Myocyte (in vitro differentiated cells): ENCODE results near the gene ANKHD1. TPM values are rescaled to one million over a fixed set of nuclear protein-coding genes. Genes with fewer than 3 reads are reported as not detected.
"Not testable (repeated sequence)": the region's sequence is repeated elsewhere in the genome, so short reads cannot be mapped to it uniquely, and the experiment has no call there.

ENCODE experiments used
- DNase-seq: peaks from one replicate; pipeline ENCODE4 v3.0.0-alpha.2; 2012; ENCODE audit warnings: low read depth
- total RNA-seq: library from RNA; depleted of rRNA; stranded (reverse); fragments of >200 nt; gene quantifications from 2 replicates; pipeline ENCODE4 v1.2.3, GENCODE V29; 2014

Gene ANKHD1
- total RNA-seq, 1 donor from 2014 or later = 39.7 TPM

DNA sequence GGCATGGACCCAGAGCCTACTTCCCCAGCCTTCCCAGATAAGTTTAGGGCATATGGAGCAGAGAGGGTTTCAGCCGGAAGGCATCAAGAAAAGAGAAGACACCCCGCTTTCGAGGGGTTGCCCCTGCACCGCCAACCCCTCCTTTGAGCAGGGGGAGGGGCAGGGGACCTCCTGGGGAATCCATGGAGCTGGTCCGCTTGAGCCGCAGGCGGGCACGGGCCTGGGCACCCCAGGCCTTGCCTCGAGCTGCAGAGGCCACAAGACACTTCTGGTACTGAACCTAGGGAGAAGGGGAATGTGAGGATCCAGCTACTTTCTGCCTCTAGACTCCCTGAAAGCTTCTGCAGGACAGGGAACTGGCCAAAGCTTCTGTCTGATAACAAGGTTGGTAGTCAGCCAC lies 156.9 kb downstream of the ANKHD1 start:
- no peak for DNase-seq

DNA sequence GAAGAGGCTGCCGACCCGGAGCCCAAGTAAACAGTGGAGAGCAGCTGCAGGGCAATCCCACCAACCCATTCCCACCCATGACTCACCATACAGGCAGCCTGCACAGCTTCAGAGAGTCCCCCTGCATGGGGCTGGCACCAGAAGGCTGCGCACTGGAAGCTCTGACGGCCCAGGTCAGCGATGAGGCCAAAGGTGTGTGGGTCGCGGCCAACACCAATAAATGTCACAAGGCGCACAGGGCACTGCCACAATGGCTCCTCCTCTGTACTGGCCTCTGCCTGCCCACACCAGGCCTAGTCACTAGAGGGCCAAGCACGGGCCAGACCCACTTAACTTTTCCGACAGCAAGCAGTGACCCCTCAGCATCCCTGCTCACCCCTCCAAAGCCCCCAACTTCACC lies 158.6 kb downstream of the ANKHD1 start:
- DNase-seq = no peak

DNA sequence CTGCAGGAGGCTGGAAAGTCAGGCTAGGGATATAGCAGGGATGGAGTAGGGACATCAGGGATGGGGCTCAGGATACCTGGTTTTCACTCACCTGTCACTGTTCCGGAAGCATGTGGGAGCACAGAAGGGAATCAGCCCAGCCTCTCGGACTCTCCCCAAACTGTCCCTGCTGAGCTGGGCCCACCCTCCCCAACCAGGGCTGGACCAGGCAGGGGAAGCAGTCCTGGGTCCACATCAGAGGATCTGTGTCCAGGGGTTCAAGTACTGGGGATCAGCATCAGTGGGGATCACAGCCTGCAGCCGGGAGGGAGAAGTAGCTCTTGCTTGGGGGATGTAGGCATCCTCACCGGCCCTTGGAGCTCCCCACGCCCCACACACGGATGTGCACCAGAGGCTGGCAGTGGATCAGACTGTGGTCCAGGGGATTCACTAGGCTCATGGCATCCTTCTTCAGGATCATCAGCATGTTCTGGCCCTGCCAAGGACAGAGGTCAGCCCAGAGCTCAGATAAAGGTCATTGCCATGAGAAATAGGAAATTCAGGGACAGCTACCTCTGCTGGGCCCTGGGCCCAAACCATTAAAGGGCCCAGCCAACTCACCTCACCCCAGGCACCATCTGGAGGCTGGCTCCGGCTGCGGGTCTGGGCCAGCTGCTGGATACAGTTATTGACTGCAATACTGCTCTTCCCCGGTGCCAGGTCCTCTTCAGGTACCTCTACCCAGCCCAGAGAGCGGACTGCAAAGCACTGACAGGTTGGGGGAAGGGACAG lies 160.3 kb downstream of the ANKHD1 start:
- no peak for DNase-seq

DNA sequence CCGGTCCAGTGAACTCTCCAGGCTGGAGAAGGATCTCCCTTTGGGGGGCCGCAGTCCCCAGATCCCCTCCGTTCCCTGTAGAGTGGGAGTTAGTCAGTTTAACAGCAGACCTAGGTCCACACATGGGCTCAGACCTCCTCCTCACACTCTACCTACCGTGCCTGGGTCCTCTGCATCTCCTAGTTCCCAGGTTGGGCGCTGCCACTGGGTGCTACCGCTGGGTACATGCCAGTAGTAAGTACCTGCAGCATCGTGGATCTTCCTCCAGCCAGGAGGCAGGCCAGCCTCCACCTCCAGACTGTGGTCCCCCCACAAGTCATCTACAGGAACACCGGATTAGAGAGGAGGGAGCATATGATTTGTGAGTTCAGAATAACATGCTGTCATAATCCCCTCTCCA lies 162.0 kb downstream of the ANKHD1 start:
- DNase-seq = no peak

DNA sequence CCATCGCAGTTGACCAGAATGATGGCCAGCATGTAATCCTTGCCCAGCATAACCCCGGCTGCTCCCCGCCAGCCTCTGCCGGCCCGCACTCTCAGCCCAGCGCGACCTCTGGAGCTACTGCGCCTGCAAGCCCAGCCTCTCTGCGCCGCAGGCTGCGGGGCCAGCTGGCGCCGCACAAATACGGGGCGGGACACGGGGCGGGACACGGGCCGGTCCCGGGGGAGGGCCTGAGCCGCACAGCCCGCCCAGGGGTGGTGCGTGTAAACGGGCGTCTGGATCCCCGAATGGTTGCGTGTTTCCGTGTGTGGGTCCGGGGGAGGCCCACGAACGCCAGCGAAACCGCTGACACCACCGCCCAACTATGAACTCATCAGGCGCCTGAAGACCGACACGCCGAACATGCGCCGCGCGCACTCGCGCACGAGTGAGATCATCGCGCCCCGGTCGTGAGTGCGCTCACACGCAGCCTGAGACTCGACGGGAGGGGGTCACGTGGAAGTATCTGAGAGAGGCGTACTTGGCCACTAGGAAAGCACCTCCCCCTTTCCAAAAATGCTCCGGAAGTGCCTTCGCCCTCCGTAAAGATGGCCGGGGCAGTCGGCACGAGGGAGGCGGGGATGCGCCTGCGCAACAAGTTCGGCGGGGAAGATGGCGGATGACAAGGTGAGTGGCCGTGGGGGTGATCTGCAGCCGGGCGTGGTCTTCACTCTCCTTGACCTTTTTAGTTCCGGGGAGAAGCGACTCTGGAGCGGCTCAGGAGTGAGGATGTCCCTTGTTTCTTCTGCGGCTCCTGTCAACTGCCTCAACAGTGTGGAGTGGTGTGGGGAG lies 162.8 kb downstream of the ANKHD1 start, which contains the start of the genes APBB3 and SLC35A4:
Gene APBB3, minus strand, starts transcription at position 403 of the 828 bp plus-strand sequence. Its CDS starts 353 bp downstream, at position 50.
Gene SLC35A4, plus strand, starts transcription at position 633 of the 828 bp plus-strand sequence. CDS start 2,342 bp downstream, outside the sequence.
- DNase-seq = peak; percentile 99

DNA sequence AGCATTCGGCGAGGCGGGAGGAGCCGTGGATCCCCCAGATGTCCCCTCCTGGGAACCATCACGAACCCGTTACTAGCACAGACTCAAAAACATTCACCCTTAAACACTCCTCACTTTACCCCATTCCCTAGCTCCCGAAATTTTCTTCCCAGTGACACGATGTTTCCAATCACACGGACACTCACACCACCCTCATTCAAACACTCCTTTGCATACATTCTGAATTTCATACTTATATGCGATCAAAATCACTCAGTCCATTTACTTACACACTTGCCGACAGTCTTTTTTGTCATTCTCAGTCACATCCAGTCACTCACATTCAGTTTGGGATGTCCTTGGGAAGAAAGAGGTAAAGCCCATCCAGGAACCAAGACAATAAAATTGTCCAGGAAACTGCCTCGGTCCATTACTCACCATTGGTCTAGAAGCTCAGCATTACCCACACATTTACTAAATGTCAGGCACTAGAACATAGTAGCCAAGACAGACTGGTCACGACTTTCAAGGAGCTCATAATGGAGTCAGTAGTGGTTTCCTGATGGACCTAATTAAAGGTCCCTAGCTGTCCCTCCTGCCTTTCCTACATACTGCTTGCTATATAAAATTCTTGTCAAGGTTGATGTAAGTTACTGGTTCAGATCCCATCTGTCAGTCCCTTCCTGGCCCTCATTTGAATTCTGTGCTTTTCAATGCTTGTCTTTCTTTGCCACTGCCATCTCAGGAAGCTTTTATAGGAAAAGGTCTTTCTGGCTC lies 163.6 kb downstream of the ANKHD1 start:
- DNase-seq = peak; percentile 6

DNA sequence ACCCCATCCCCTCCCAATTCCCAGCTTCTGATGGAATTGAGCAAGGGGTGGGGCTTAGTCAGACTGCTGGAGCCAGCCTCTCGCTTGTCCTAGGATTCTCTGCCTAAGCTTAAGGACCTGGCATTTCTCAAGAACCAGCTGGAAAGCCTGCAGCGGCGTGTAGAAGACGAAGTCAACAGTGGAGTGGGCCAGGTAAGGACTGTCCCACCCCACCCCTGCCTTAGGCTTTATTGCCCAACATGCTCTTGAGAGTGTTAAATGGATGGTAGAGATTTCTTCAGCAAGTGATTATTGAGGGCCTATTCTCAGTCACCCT lies 164.1 kb downstream of the ANKHD1 start:
- DNase-seq = no peak

DNA sequence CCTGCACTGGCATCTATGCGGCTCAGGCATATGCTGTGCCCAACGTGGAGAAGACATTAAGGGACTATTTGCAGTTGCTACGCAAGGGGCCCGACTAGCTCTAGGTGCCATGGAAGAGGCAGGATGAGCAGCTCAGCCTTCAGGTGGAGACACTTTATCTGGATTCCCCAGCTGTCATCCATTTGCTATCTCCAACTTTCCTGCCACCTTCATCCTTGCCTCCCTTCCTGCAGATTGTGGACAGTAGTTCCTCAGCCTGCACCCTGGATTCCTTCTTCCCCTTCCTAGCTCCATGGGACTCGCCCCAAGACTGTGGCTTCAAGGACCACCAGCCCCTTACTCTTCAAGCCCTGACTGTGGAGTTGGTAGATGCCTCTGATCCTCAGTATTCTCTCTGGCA lies 165.0 kb downstream of the ANKHD1 start:
- no peak for DNase-seq

DNA sequence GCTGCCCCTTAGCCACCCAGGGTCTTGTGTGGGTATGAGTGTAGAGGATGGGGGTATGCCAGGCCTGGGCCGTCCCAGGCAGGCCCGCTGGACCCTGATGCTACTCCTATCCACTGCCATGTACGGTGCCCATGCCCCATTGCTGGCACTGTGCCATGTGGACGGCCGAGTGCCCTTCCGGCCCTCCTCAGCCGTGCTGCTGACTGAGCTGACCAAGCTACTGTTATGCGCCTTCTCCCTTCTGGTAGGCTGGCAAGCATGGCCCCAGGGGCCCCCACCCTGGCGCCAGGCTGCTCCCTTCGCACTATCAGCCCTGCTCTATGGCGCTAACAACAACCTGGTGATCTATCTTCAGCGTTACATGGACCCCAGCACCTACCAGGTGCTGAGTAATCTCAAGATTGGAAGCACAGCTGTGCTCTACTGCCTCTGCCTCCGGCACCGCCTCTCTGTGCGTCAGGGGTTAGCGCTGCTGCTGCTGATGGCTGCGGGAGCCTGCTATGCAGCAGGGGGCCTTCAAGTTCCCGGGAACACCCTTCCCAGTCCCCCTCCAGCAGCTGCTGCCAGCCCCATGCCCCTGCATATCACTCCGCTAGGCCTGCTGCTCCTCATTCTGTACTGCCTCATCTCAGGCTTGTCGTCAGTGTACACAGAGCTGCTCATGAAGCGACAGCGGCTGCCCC lies 165.6 kb downstream of the ANKHD1 start:
- no peak for DNase-seq

DNA sequence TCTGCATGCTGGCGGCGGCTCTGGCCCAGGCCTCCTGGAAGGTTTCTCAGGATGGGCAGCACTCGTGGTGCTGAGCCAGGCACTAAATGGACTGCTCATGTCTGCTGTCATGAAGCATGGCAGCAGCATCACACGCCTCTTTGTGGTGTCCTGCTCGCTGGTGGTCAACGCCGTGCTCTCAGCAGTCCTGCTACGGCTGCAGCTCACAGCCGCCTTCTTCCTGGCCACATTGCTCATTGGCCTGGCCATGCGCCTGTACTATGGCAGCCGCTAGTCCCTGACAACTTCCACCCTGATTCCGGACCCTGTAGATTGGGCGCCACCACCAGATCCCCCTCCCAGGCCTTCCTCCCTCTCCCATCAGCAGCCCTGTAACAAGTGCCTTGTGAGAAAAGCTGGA lies 166.2 kb downstream of the ANKHD1 start:
- DNase-seq = no peak

DNA sequence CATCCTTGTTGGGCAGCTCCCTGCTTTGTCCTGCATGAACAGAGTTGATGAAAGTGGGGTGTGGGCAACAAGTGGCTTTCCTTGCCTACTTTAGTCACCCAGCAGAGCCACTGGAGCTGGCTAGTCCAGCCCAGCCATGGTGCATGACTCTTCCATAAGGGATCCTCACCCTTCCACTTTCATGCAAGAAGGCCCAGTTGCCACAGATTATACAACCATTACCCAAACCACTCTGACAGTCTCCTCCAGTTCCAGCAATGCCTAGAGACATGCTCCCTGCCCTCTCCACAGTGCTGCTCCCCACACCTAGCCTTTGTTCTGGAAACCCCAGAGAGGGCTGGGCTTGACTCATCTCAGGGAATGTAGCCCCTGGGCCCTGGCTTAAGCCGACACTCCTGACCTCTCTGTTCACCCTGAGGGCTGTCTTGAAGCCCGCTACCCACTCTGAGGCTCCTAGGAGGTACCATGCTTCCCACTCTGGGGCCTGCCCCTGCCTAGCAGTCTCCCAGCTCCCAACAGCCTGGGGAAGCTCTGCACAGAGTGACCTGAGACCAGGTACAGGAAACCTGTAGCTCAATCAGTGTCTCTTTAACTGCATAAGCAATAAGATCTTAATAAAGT lies 166.9 kb downstream of the ANKHD1 start:
- DNase-seq = peak; percentile 36

DNA sequence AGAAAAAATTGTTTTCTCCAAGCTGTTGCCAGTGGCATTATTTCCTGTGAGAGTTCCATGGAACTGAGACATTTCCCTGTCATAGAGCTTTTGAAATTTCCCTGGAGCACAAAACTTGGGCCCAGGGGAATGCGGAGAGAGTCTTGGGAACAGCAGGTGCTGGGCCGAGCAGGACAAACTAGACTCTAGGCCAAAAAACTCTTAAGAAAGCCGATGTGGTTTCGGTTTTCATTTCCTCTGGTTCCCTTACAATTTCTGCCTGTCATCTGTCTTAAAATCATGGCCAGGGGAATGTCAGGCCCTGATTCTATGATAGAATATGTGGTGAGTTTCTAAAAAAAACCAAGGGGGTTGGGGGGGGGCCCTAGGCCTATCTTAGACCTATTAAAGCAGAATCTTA lies 167.6 kb downstream of the ANKHD1 start:
- peak; percentile 85 for DNase-seq

DNA sequence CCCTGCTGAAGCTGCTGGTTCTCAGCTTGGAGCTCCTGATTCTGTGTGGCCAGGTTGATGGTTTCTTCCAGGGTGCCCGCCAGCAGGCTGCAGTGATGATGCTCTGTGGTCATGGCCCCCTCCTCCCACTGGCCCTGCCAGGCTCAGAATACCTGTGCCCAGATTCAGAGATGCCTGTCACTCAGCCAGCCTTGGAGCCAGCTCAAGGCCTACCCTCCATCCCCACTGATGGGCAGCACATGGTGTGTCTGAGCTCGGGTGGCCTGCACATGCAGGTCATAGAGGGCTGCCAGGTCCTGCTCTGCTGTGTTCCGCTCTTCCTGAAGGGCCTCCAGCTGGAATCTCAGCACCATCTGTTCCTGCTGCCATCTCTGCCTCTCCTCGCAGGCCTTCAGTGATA lies 168.4 kb downstream of the ANKHD1 start:
- DNase-seq = peak; percentile 9

DNA sequence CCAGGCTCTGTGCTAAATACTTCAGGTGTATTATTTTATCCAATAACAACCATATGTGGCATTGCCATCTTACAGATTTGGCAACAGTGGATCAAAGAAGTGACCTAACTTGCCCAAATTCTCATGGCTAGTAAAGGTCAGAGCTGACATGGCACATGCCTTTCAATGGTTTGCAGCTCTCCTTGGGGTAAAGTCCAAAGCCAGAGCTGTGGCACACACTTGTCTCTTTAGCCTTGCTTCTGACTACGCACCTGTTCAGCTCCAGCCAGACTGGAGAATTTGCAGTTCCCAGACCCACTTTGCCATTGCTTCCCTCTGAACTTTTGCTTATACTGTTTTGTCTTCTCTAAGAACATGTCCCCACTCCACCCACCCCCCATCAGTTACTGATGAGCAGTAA lies 168.9 kb downstream of the ANKHD1 start:
- no peak for DNase-seq

DNA sequence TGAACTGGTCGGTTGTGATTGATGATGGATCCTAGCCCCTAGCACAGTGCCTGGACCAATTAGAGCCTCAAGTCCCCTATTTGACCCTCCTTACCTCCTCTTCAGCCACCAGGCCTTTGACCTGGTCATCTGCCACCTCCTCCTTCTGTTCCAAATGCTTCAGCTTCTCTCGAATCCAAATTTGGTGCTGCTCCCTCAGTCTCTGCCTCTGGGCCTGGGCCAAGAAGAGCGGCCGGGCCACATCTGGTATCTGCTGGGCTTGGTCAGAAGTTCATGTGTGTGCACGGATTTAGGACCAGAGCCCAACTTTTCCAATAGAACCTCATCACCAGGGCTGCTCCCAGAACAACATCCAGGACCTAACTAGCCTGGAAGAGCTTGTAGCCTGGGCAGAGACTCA lies 169.5 kb downstream of the ANKHD1 start:
- DNase-seq = no peak

DNA sequence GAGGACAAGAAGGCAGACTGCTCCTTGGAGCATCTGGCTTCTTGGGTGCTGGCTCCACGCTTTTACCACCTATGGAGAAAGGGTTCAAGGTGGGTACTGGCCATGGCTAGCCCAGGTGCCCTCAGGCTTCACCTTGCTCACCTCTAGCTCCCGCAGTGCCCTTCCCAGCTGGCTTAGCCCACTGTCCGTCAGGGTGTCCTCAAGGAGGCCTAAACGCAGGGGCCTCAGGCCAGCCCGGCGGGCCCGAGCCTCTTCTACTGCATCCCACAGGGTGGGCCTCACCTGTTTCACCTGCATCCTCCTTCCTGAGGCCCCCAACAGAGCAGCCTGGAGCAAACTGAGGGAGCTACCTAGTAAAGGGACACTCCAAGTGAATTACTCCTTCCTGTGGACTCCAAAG lies 172.1 kb downstream of the ANKHD1 start:
- DNase-seq = no peak

DNA sequence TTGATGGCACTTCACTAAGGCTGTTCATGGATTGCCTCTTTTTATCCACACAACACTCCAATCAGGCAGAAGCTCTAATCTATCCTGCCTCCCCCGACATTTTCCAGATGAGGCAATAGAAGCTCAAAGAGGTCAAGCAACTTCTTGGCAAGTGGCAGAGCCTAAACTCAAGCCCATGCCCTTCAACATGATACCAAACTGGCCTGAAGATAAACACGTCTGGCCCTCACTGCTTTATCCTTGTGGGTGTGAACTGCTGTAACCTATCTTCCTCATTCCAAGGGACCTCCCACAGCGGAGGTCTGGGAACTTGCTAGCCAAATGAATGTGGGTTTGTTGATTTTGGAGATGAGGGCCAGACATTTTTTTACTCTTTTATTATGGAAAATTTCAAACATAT lies 172.5 kb downstream of the ANKHD1 start:
- no peak for DNase-seq

DNA sequence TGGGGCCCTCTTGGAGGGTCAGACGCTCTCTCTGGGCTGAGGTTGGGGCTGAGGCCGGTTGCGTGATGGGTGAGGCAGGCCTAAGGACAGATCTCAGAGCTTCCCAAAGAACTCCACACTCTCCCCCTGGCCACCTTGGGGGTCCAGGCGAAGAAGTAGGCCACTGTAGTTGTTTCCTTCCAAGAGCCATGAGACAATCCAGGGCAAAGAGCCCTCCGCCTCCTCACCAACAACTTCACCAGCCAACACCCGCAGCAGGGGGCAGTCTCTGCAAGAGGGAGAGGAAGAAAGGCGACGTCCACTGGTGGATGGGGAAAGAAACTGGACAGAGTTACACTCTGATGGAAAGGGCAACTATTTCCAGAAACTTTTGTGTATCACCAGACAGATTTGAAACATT lies 173.7 kb downstream of the ANKHD1 start:
- peak; percentile 43 for DNase-seq

DNA sequence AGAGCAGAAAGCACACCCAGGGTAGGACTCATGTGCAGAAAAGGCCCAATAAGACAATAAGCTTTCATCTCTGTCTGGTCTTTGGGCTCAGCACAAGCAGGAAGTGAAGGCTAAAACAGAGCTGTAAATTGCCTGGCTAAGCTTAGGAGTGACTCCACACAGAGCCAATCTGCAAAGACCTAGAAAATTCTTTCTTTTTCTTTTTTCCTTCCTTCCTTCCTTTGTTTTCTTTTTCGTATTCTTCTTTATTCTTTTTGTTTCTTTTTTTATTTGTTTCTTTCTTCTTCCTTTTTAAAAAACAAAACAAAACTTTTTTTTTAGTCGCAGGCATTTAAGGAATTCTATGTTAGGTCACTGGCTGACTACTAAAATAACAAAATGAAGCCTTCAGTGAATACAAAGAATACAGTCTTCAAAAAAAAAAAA lies 175.2 kb downstream of the ANKHD1 start:
- no peak for DNase-seq

DNA sequence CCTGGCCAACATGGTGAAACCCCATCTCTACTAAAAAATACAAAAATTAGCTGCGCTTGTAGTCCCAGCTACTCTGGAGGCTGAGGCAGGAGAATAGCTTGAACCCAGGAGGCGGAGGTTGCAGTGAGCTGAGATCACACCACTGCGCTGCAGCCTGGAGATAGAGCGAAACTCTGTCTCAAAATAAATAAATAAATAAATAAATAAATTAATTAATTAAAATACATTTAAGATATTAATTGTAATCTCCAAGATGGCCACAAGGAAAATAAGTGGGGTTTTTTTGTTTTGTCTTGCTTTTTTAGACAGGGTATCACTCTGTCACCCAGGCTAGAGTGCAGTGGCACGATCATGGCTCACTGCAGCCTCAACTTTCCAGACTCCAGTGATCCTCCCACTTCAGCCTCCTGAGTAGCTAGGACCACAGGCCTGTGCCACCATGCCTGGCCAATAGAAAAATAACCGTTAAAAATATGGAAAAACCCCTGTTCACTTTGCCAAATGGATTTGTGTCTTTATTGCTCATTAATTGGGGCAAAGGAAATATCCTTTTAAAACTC lies 177.6 kb downstream of the ANKHD1 start:
- DNase-seq = not testable (repeated sequence)
